Stomach (tissue), 4 donors: Measurements from ENCODE around the gene CDH23.

ENCODE experiments used
- EP300 ChIP-seq: sonication (generic); formaldehyde crosslinking; IDR thresholded peaks from one replicate; pipeline ENCODE4 v1.6.1; 2017; ENCODE audit warnings: antibody characterized with exemption
- POLR2A ChIP-seq, 4 donors: fragments of 450-650 bp; IDR thresholded peaks; one replicate each; pipeline ENCODE4 v1.6.1; 2016; ENCODE audit warnings: antibody characterized with exemption in 4 of 4, control low read depth in 2 of 4, mild to moderate bottlenecking in 1 of 4, moderate library complexity in 1 of 4
- POLR2AphosphoS5 ChIP-seq, 3 donors: sonication (generic); formaldehyde crosslinking; IDR thresholded peaks; one replicate each; pipeline ENCODE4 v1.6.1; 2016; ENCODE audit warnings: antibody characterized with exemption in 3 of 3
- TF ChIP-seq, protein P1 (sequence below), 7 experiments: fragments of 450-650 bp in 4 of 7; fragments of 200-600 bp in 3 of 7; sonication (generic) in 3 of 7; IDR thresholded peaks; one replicate each; pipeline ENCODE4 v1.5.1; 2016 to 2019; ENCODE audit warnings: antibody characterized with exemption in 7 of 7, control low read depth in 2 of 7, mild to moderate bottlenecking in 1 of 7

DNA sequence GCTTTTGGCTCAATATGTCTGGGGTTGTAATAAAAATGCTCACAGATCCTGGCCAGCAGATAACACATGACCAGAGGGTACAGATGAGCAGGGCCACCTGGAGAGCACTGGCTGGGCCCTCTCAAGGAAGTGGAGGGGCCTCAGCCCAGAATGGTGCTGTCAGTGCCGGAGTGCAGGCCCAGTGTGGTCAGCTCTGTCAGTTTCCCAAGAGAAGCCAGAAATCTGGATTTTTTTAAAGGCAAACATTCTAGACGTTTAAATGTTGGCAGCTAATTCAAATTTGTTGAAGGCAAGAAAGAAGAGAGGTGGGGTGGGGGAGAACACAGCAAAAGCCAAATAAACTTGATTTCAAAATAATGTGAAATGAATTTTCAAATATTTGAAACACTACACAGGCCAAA, 320.8 kb downstream of the CDH23 start:
- TF ChIP-seq, protein P1, sequence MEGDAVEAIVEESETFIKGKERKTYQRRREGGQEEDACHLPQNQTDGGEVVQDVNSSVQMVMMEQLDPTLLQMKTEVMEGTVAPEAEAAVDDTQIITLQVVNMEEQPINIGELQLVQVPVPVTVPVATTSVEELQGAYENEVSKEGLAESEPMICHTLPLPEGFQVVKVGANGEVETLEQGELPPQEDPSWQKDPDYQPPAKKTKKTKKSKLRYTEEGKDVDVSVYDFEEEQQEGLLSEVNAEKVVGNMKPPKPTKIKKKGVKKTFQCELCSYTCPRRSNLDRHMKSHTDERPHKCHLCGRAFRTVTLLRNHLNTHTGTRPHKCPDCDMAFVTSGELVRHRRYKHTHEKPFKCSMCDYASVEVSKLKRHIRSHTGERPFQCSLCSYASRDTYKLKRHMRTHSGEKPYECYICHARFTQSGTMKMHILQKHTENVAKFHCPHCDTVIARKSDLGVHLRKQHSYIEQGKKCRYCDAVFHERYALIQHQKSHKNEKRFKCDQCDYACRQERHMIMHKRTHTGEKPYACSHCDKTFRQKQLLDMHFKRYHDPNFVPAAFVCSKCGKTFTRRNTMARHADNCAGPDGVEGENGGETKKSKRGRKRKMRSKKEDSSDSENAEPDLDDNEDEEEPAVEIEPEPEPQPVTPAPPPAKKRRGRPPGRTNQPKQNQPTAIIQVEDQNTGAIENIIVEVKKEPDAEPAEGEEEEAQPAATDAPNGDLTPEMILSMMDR (IDR thresholded peaks at IDR 0.05) = no peak
- no peak for TF ChIP-seq POLR2AphosphoS5 (IDR thresholded peaks at IDR 0.05)
- TF ChIP-seq POLR2A (IDR thresholded peaks at IDR 0.05) = no peak
- TF ChIP-seq EP300 = no peak
